NCI-H226 (cell line): ENCODE measurements around the gene ARHGAP18.
A peak's percentile ranks its signal among the peaks of the same experiment; 100 is the strongest.

Experiments
- DNase-seq: peaks from one replicate; pipeline ENCODE4 v3.0.0-alpha.2; 2015

The ARHGAP18 gene

GRCh38 chr6:129691043-129691640, 18.8 kb downstream of the ARHGAP18 start:
- DNase-seq: no peak

DNA sequence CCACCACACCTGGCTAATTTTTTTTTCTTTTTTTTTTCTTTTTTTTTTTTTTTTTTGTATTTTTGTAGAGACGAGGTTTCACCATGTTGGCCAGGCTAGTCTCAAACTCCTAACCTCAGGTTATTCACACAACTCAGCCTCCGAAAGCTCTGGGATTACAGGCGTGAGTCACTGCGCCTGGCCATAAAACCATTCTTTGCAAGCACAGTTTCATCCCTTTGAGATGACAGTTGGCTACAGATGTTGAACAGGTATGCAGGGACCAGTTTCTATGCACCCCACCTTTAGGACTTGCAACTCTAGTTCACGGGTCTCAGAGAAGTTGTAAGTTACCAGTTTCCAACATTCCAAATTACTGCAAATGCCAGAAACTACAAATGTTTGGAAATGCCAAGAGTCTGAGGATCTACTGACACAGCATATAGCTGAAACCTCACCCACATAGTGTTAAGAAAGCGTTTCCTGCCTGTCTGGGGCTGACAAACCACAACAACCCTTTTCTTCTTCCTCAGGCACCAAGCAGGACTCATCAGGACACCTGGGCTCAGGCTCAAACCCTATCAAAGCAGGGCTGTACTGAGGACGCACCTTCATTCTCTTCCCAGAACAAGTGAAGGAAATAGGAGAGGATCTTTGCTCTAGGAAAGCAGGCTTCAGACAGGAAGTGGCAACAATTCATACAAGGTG, 22.9 kb downstream of the ARHGAP18 start:
- peak; percentile 50 for DNase-seq

DNA sequence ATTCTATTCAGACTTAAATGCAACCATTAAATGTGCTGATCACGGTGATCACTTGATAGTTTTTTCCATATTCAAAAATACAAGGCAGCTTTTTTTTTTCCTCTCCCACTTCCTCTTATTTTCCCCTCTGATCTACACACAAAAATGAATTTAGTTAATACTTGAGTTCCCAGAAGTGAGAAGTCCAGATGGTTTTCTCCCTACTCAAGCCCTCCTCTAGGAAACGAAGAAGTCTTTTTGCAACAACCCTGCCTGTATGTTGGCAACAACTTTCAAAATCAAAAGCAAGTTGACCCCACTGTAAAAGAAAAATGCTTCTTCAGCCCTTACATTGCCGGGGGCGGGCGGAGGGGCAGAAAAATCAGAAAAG, 24.3 kb downstream of the ARHGAP18 start:
- no peak for DNase-seq

- DNase-seq: no peak
These were observed 24.9 kb downstream of the ARHGAP18 start for GRCh38 chr6:129684903-129685661.

DNA sequence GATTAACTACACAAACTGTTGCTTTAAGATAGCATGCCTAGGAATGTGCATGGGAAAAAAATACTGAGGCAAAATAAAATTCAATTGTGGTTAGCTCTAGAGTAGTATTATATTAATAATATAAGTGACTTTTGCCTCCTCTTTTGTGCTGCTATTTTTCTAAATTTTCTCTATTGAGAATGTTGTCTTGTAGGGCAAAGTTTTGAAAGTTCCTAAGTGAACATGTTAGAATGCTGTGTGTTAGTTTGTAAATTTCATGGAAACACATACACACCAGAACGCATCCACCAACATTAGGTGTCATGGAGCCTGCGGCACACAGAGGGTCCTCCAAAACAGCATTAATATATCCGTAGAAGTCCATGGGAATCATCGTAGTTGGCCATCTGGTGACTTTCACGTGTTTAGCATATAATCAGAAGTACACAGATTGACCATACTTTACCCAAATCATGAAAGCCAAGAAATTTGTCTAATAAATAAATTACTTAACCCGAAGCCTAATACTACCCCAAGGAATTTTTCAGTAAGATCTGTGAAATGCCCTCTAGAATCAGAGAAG, 25.6 kb downstream of the ARHGAP18 start:
- no peak for DNase-seq

- peak; percentile 97 for DNase-seq
These were observed 26.2 kb downstream of the ARHGAP18 start for GRCh38 chr6:129683601-129684322.

DNA sequence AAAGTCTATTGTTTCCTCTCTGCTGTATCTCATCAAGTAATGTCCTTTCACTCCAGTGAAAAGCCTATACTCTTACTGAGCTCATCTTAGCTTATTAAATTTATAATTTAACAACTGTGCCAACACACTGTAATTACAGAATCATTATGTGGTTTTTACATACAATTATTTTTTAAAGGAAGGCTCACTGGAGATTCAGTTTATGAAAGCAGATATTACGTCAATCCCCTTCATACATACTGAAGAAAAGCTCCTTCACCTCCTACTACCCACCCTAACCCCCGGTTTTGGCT, 28.1 kb downstream of the ARHGAP18 start:
- DNase-seq: no peak

DNA sequence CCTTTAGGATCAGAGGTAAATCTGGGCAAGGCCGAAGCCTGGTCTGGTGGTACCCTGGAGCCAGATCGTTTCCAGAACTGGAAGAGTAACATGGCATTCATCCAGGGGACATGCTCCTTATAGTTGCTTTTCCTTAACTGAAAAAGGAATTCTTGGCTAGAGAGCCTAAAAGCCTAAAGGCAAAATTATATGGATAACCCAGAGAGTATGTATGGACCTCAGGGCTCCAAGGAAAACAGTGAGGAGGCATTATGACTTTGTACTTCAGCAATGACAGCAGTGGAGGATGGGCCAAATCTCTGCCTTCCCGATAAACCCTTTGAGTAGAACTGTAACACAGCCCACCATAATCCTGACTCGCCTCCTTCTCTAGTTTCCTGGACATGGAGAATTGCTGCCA, 29.3 kb downstream of the ARHGAP18 start:
- no peak for DNase-seq

- no peak for DNase-seq
These were observed 30.2 kb downstream of the ARHGAP18 start for GRCh38 chr6:129679758-129680157.

DNA sequence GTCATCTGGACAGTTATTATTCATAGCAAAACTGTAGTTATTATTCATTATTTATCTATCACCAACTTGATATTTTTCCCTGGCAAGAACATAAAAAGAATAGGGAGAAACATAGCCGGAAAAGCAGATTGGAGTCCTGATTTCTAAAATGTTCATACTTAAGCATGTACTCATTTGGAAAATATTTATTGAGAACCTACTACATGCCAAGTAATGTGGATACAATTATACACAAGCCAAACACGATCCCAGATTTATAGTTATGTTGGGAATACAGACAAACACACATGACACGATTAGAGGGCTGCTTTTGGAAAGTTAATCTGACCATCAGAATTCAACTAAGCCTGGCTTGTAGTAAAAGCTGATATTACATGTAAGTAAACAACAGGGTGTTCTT, 30.7 kb downstream of the ARHGAP18 start:
- no peak for DNase-seq

- no peak for DNase-seq
These were observed 31.5 kb downstream of the ARHGAP18 start for GRCh38 chr6:129678463-129678862.

GRCh38 chr6:129677620-129678325, 32.2 kb downstream of the ARHGAP18 start:
- DNase-seq: no peak

DNA sequence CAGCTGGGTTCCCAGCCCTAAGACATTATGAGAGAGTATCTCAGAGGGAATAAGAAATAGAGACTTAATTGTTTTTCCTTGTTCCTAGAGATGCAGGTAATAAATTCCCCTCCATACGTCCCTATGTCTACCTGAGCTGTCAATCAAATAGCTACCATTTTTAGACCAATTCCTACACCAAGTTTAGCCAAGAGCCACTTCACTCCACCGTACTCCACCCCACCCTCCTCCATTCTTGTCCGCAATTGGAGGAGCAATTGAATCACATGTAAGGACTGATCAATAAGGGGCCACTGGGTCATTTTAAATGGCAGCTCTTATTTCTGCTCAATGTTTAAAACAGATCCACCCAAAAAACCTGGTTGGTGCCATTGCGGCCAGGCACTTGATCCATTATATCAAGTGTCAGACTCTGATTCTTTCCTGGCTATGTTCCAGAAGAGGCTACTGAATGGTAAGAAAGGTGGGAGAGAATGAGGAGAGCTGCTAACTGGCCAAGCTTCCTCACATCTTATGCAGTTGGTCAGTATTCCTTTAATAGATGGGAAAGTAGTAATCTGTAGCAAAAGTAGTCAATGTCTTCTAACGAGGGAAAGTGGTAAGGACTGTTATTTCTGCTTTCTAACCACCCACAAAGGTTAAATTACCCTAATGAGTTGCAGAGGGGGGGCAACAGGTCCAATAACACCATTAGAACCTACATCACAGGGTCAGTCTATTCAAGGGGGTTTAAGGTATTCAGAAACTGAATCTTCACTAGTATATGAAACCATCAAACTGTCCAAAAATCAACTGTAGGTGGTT, 34.1 kb downstream of the ARHGAP18 start:
- DNase-seq: no peak

- DNase-seq: peak; percentile 26
These were observed 36.2 kb downstream of the ARHGAP18 start for GRCh38 chr6:129673748-129674147.

DNA sequence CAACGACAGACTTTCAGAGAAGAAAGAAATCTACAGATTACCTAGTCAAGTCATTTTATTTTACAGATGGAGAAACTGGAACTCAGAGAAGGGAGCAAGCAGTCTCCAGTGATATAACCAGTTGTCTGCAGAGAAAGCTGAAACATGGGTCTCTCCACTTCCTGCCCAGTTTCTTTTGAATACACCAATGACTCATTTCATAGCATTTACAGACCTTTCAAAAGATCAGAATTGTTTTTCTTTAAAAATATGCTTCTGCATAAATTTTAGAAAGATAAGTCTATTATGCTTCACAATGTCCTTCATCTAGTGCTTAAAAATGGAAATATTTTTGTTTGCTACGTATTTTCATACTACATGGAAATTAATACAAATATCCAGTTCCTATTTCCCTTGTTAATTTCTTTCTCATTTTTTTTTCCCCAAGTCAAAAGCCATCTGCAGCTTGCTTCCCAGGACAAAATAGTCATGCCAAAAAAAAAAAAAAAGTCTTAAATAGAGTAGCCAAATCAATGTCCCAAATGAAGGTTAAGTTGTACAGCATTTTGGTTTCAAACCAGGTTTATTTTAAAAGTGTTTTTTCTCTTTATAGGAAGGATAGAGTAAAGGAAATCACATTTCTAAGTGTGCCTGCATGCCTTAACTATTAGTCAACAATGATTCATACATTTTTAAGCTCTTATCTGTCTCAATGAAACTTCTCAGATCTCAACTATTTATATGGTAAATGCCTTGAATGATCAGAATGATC, 36.9 kb downstream of the ARHGAP18 start:
- peak; percentile 73 for DNase-seq

DNA sequence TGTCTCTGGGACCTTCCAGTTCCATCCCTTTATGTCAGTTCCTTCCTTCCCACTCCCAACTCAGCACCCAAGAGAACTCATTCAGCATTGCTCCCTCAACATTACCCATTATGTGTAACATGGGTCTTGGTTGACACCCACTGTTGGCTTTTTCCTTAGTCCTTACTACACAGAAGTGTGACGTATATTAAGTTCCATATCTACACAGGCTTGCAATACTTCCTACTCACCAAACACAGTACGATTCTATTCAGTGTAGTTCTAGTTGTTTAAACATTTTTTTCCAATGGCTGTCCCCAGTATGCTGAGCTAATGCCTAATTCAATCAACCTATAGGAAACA, 37.7 kb downstream of the ARHGAP18 start:
- DNase-seq: no peak

DNA sequence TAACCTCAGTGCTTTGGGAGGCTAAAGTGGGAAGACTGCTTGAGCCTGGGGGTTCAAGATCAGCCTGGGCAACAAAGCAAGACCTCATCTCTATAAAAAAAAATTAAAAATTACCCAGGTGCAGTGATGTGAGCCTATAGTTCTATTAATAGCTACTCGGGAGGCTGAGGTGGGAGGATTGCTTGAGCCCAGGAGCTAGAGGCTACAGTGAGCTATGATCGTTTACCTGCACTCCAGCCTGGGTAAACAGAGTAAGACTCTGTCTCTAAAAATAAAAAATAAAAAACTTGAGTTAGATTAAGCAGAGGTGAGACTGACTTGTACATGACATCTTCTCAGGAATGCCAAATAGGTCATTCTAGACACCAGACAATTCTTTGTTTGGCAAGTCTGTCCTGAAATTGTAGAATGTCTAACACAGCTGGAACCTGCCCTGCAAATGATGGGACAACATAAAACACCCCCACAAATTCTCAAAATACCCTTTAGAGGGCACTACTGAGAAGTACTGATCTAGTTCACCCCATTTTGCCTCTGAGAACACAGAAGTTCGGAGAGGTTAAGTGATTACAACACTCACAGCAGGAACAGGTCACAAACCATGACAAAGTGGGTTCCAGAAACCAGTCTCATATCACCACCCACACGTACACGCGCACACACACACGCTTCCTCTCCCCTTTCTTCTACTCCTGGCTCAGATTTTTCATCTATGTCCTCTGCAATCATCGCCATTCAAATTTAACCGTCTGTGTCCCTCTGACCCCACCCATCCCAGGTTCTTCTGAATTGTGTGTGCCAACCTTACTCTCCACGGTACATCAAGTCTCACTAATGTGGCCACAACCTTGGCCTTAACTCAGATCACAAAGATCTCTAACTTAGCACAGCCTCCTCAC, 38.3 kb downstream of the ARHGAP18 start:
- no peak for DNase-seq

DNA sequence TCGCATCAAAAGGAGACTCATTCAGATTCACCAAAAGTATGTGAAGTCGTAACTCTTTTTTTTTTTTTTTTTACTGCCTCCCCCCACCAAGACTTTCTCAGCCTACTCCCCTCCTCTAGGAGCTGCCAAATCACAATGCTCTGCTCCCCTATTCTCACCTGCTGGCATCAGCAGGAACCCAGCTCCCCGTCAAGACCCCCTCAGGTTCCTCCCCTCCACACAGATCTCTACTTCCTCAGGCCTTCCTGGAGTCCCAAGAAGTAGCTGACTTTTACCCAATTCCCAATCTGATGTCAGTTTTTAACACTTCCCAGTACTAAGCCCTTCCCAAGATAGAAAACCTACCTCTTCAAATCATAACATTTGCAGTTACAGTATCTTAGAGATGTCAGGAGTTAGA, 39.3 kb downstream of the ARHGAP18 start:
- DNase-seq: no peak

DNA sequence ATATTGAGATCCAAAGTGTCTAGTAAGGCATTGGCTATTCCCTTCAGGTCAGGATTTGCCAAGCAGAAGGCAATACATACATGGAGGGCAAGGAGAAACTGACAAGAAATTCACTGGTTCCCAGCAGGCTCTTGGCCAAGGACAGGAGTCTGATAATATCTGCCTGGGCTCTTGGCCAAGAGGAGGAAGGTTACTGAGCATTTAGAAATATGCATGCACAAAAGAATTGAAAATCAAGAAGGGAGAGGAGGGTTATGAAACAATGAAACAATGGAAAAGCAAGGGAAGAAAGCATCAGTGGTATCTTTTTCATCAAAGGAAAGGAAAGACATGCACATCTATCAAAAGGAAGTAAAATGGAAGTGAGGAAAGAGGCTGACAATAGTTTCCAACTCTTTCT, 42.4 kb downstream of the ARHGAP18 start:
- peak; percentile 76 for DNase-seq

DNA sequence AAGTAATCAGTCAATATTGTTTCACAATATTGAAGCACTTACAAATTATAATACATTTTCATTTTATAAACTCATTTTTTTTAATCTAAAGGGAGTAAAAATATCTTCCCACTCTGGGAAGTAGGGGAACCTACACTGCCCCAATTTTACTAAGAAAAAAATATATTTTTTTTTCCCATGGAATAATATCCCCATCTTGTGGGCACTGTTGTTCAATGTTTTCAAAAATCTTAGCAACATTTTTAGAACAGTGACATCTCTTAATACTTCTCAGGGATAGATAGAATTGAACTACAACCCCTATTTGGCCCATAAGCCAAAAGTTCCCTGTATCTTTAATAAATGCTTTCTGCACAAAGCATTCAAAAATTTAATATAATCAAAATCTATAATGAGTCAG, 42.9 kb downstream of the ARHGAP18 start:
- no peak for DNase-seq
